Thoracic aorta (tissue), 2 donors: ENCODE results near the gene NRXN3. TPM values are rescaled to one million over a fixed set of nuclear protein-coding genes. Genes with fewer than 3 reads are reported as not detected.
A peak's percentile ranks its signal among the peaks of the same experiment; 100 is the strongest.

Experiments used
- ATAC-seq: fragments of 150-250 bp; one replicate; pipeline ENCODE4 v1.8.0; 2017; ENCODE audit warnings: low read depth; ENCODE audit not compliant: insufficient number of reproducible peaks, low FRiP score
- DNase-seq: peaks from one replicate; pipeline ENCODE4 v3.0.0-alpha.2; 2020; ENCODE audit warnings: low spot score
- H3K27ac ChIP-seq, 2 donors: fragments of 200-600 bp; sonication (generic); 1 replicate in 1 of 2; 2 replicates in 1 of 2; pipeline ENCODE4 v1.5.1; 2016; ENCODE audit warnings: mild to moderate bottlenecking in 2 of 2, moderate library complexity in 2 of 2
- H3K27me3 ChIP-seq: fragments of 200-600 bp; sonication (generic); replicated peaks from 2 replicates; pipeline ENCODE4 v1.6.0; 2016; ENCODE audit warnings: mild to moderate bottlenecking; ENCODE audit not compliant: insufficient read depth
- H3K36me3 ChIP-seq: fragments of 200-600 bp; sonication (generic); one replicate; pipeline ENCODE4 v1.5.1; 2016
- H3K4me1 ChIP-seq, 2 donors: fragments of 200-600 bp; sonication (generic); 1 replicate in 1 of 2; 2 replicates in 1 of 2; pipeline versions ENCODE4 v1.5.1 to v1.6.0; 2016; ENCODE audit warnings: low read depth in 2 of 2, mild to moderate bottlenecking in 1 of 2; ENCODE audit not compliant: control insufficient read depth in 1 of 2
- H3K4me3 ChIP-seq: fragments of 200-600 bp; sonication (generic); 2 replicates; pipeline ENCODE4 v1.5.1; 2016; ENCODE audit warnings: mild to moderate bottlenecking
- H3K9me3 ChIP-seq: fragments of 200-600 bp; sonication (generic); 2 replicates; pipeline ENCODE4 v1.5.1; 2016
- total RNA-seq, 2 donors: library from RNA; depleted of rRNA; stranded (reverse); fragments of >200 nt; gene quantifications; one replicate each; pipeline versions ENCODE4 v1.1.0 to v1.2.3, GENCODE V29; 2016
- TF ChIP-seq, protein P1 (sequence below): fragments of 200-600 bp; sonication (generic); IDR thresholded peaks from one replicate; pipeline ENCODE4 v1.5.1; 2019; ENCODE audit warnings: antibody characterized with exemption

Gene NRXN3
- total RNA-seq, 2 donors from 2014 or later: 5.6 to 33.3 TPM

- no peak for ATAC-seq
- Histone ChIP-seq H3K36me3 (no peaks in the 10 kb centered on the region), H3K4me3 (no peak overlapping the region), H3K4me1 (no peaks in the 10 kb centered on the region), H3K9me3 (no peaks in the 10 kb centered on the region), H3K27ac (no peak overlapping the region), H3K27me3 (no peaks in the 10 kb centered on the region)
- DNase-seq: no peak
- TF ChIP-seq, protein P1, sequence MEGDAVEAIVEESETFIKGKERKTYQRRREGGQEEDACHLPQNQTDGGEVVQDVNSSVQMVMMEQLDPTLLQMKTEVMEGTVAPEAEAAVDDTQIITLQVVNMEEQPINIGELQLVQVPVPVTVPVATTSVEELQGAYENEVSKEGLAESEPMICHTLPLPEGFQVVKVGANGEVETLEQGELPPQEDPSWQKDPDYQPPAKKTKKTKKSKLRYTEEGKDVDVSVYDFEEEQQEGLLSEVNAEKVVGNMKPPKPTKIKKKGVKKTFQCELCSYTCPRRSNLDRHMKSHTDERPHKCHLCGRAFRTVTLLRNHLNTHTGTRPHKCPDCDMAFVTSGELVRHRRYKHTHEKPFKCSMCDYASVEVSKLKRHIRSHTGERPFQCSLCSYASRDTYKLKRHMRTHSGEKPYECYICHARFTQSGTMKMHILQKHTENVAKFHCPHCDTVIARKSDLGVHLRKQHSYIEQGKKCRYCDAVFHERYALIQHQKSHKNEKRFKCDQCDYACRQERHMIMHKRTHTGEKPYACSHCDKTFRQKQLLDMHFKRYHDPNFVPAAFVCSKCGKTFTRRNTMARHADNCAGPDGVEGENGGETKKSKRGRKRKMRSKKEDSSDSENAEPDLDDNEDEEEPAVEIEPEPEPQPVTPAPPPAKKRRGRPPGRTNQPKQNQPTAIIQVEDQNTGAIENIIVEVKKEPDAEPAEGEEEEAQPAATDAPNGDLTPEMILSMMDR: peak; percentile 55
Measured at GRCh38 chr14:78848234-78848820, 678.2 kb downstream of the NRXN3 start.

- no peaks in the 10 kb centered on the region for H3K4me1 ChIP-seq
- TF ChIP-seq, protein P1: no peak
- H3K27me3 ChIP-seq: no peaks in the 10 kb centered on the region
- no peaks in the 10 kb centered on the region for H3K36me3 ChIP-seq
- no peak for DNase-seq
- H3K27ac ChIP-seq: no peak overlapping the region
- H3K9me3 ChIP-seq: no peaks in the 10 kb centered on the region
- no peak overlapping the region for H3K4me3 ChIP-seq
- no peak for ATAC-seq
Measured at GRCh38 chr14:78849952-78850351, 679.8 kb downstream of the NRXN3 start.

DNA sequence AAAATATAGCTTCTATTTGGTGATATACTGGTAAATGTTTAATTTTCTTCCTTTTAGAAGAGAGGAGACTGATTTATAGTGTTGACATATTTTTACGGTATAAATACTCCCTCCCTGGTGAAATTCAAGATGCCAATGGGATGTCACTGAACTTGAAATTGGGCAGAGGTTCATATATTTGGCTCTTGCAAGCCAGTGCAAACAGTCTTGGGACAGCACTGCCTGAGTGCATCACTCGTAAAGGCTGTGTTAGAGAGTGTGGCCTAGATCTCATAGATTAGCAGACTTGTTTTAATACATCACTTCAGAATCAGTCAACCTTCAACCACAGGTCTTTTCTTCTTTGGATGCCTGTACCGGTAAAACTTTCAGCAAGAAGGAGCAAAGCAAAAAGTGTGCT lies 681.0 kb downstream of the NRXN3 start:
- no peak overlapping the region for H3K4me3 ChIP-seq
- H3K27me3 ChIP-seq: no peaks in the 10 kb centered on the region
- no peaks in the 10 kb centered on the region for H3K36me3 ChIP-seq
- H3K9me3 ChIP-seq: no peaks in the 10 kb centered on the region
- no peaks in the 10 kb centered on the region for H3K4me1 ChIP-seq
- TF ChIP-seq, protein P1: no peak
- no peak overlapping the region for H3K27ac ChIP-seq
- ATAC-seq (no peak), DNase-seq (no peak)

- no peaks in the 10 kb centered on the region for H3K9me3 ChIP-seq
- no peaks in the 10 kb centered on the region for H3K4me1 ChIP-seq
- H3K4me3 ChIP-seq: no peak overlapping the region
- ATAC-seq (no peak), DNase-seq (no peak)
- no peaks in the 10 kb centered on the region for H3K27me3 ChIP-seq
- TF ChIP-seq, protein P1: no peak
- no peak overlapping the region for H3K27ac ChIP-seq
- H3K36me3 ChIP-seq: no peaks in the 10 kb centered on the region
Measured at GRCh38 chr14:78852040-78852439, 681.9 kb downstream of the NRXN3 start.

GRCh38 chr14:78857974-78858373 lies 687.8 kb downstream of the NRXN3 start:
- no peak for DNase-seq
- H3K27ac ChIP-seq: no peak overlapping the region
- TF ChIP-seq, protein P1: no peak
- H3K36me3 ChIP-seq: no peaks in the 10 kb centered on the region
- H3K27me3 ChIP-seq: no peaks in the 10 kb centered on the region
- no peak for ATAC-seq
- H3K4me1 ChIP-seq: no peaks in the 10 kb centered on the region
- H3K9me3 ChIP-seq: no peaks in the 10 kb centered on the region
- no peak overlapping the region for H3K4me3 ChIP-seq
